HG03469 (cell line): ENCODE results near the gene S100A8.
"Not testable (repeated sequence)": the region's sequence is repeated elsewhere in the genome, so short reads cannot be mapped to it uniquely, and the experiment has no call there.

Experiments
- ATAC-seq: cut with Tn5 transposase; IDR thresholded peaks from one replicate; pipeline ENCODE4 v1.9.1; 2021; ENCODE audit warnings: mild to moderate bottlenecking, moderate library complexity, moderate number of reproducible peaks; ENCODE audit not compliant: unreplicated experiment

Gene S100A8

GRCh38 chr1:153417136-153417888, 26.4 kb upstream of the S100A8 start:
- no peak for ATAC-seq

- ATAC-seq: no peak
These were observed 25.1 kb upstream of the S100A8 start, which contains the start of gene S100A7A for GRCh38 chr1:153415850-153416570. Gene S100A7A (plus strand): TSS chr1:153416520. CDS start chr1:153418083, 1,563 bp downstream.

- not testable (repeated sequence) for ATAC-seq
These were observed 23.1 kb upstream of the S100A8 start for GRCh38 chr1:153413961-153414360.

- not testable (repeated sequence) for ATAC-seq
These were observed 16.4 kb upstream of the S100A8 start for GRCh38 chr1:153407274-153407673.

- ATAC-seq: not testable (repeated sequence)
These were observed 15.1 kb upstream of the S100A8 start for GRCh38 chr1:153405825-153406599.

GRCh38 chr1:153404768-153405167, 13.9 kb upstream of the S100A8 start:
- no peak for ATAC-seq

GRCh38 chr1:153404086-153404635, 13.3 kb upstream of the S100A8 start:
- ATAC-seq: no peak

GRCh38 chr1:153403421-153404085, 12.7 kb upstream of the S100A8 start:
- ATAC-seq: no peak

- ATAC-seq: no peak
These were observed 11.4 kb upstream of the S100A8 start for GRCh38 chr1:153402226-153402625.

GRCh38 chr1:153401461-153401860, 10.6 kb upstream of the S100A8 start:
- ATAC-seq: no peak

- ATAC-seq: no peak
These were observed 9.4 kb upstream of the S100A8 start for GRCh38 chr1:153400244-153400643.

- ATAC-seq: no peak
These were observed 8.7 kb upstream of the S100A8 start for GRCh38 chr1:153399401-153400055.

GRCh38 chr1:153397924-153398651, 7.2 kb upstream of the S100A8 start:
- no peak for ATAC-seq

- ATAC-seq: no peak
These were observed 6.4 kb upstream of the S100A8 start for GRCh38 chr1:153397051-153397923.

- ATAC-seq: no peak
These were observed 5.6 kb upstream of the S100A8 start for GRCh38 chr1:153396461-153396860.

GRCh38 chr1:153395776-153396175, 4.9 kb upstream of the S100A8 start:
- ATAC-seq: no peak

GRCh38 chr1:153395136-153395685, 4.3 kb upstream of the S100A8 start:
- no peak for ATAC-seq

- ATAC-seq: no peak
These were observed 3.5 kb upstream of the S100A8 start for GRCh38 chr1:153394391-153394790.
